Activated CD4-positive, alpha-beta T cell treated with anti-CD3 and anti-CD28 coated beads, Interleukin-2, amount 10 ng/mL, durations not matched to agents 24 days and 14 days (primary cell): Measurements from ENCODE around the gene MAP7D3. TPM values are rescaled to one million over a fixed set of nuclear protein-coding genes. Genes with fewer than 3 reads are reported as not detected.
A peak's percentile ranks its signal among the peaks of the same experiment; 100 is the strongest.

ENCODE experiments used
- DNase-seq: peaks from one replicate; pipeline ENCODE4 v3.0.0; 2022
- H3K27ac Mint-ChIP-seq: one replicate; pipeline ENCODE4 v1.8.0; 2022; ENCODE audit warnings: mild to moderate bottlenecking, mixed read lengths
- H3K27me3 Mint-ChIP-seq: one replicate; pipeline ENCODE4 v1.8.0; 2022; ENCODE audit warnings: mixed read lengths
- H3K36me3 Mint-ChIP-seq: one replicate; pipeline ENCODE4 v1.8.0; 2022; ENCODE audit warnings: low read depth, mild to moderate bottlenecking, mixed read lengths
- H3K4me1 Mint-ChIP-seq: one replicate; pipeline ENCODE4 v1.8.0; 2021; ENCODE audit warnings: mixed read lengths
- H3K4me3 Mint-ChIP-seq: one replicate; pipeline ENCODE4 v1.8.0; 2022; ENCODE audit warnings: mild to moderate bottlenecking, moderate library complexity, mixed read lengths
- H3K9me3 Mint-ChIP-seq: one replicate; pipeline ENCODE4 v1.8.0; 2021; ENCODE audit warnings: mixed read lengths
- intact Hi-C: fragments of 100-400 bp; cut with micrococcal nuclease; formaldehyde crosslinking; loops from one replicate; pipeline ENCODE4 v1.15.1; 2023
- total RNA-seq: library from RNA; stranded (reverse); gene quantifications from 2 replicates; pipeline ENCODE4 v1.2.3, GENCODE V29; 2022

Gene MAP7D3
- total RNA-seq, 1 donor from 2014 or later: 26.7 TPM

DNA sequence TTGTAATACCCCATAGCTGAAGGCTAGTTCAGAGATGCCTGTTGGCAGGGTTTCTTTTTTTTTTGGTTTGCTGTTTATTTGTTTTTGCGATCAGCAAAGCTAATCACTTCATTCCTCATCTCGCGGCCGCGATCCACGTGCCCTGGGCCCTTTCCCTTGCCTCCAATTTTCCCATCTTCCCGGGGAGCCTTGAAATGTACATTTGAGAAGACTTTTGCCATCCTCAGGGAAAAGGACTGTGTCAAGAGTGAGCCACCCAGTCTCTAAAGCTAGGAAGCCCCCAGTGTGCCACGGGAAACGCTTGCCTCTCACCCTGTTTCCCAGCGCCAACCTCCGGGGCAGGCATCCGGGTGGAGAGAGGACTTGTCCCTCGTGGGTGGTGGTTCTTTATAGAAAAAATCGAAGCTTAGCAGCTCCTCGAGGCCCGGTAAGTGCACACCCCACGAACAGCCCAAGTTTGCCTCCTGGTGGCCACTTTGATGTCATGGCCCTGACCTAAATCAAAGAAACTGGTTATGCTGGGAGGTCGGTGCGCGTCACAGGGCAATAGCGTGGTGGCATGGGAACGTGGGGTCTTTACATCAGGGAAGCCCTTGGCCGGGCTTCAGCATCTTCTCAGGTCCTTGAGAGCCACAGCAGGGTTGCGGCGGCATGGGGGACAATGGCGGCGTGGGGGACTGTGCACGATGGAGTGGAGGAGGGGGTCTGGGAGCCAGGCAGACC lies 42.0 kb downstream of the MAP7D3 start:
- intact Hi-C loops: loop anchor here (10.0 kb wide), 1 partner anchor 64 kb away; the partner anchor contains the start of gene FHL1
- H3K27me3 Mint-ChIP-seq: no peaks in the 10 kb centered on the region
- no peak overlapping the region for H3K27ac Mint-ChIP-seq
- peak; percentile 75 for DNase-seq
- H3K4me3 Mint-ChIP-seq: no peak overlapping the region
- peaks cover 8% of the 10 kb centered on the region for H3K36me3 Mint-ChIP-seq
- H3K4me1 Mint-ChIP-seq: peaks cover 8% of the 10 kb centered on the region
- H3K9me3 Mint-ChIP-seq: no peaks in the 10 kb centered on the region

DNA sequence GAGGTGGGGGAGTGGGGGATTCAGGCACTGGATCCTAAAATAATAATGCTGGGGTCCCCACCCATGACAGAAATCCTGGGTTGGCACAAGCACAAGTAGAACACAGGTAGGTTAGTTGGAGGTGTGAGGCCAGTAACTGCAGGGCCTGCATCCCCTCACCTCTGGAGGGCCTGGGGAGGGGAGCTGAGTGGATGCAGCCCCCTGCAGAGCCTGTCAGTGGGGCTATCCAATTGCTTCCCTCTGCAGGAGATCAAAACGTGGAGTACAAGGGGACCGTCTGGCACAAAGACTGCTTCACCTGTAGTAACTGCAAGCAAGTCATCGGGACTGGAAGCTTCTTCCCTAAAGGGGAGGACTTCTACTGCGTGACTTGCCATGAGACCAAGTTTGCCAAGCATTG lies 43.7 kb downstream of the MAP7D3 start:
- Mint-ChIP-seq H3K27ac (no peak overlapping the region), H3K4me1 (peaks cover 18% of the 10 kb centered on the region), H3K9me3 (no peaks in the 10 kb centered on the region), H3K4me3 (no peak overlapping the region), H3K27me3 (no peaks in the 10 kb centered on the region), H3K36me3 (peaks cover 8% of the 10 kb centered on the region)
- intact Hi-C loops: loop anchor here (10.0 kb wide), 1 partner anchor 63 kb away; the partner anchor contains the start of gene FHL1
- DNase-seq: no peak

GRCh38 chrX:136206916-136207315 lies 44.3 kb downstream of the MAP7D3 start:
- intact Hi-C loops: loop anchor here (10.0 kb wide), 1 partner anchor 62 kb away; the partner anchor contains the start of gene FHL1
- no peaks in the 10 kb centered on the region for H3K9me3 Mint-ChIP-seq
- peaks cover 18% of the 10 kb centered on the region for H3K4me1 Mint-ChIP-seq
- H3K36me3 Mint-ChIP-seq: peaks cover 8% of the 10 kb centered on the region
- no peak overlapping the region for H3K27ac Mint-ChIP-seq
- no peak overlapping the region for H3K4me3 Mint-ChIP-seq
- no peak for DNase-seq
- no peaks in the 10 kb centered on the region for H3K27me3 Mint-ChIP-seq

DNA sequence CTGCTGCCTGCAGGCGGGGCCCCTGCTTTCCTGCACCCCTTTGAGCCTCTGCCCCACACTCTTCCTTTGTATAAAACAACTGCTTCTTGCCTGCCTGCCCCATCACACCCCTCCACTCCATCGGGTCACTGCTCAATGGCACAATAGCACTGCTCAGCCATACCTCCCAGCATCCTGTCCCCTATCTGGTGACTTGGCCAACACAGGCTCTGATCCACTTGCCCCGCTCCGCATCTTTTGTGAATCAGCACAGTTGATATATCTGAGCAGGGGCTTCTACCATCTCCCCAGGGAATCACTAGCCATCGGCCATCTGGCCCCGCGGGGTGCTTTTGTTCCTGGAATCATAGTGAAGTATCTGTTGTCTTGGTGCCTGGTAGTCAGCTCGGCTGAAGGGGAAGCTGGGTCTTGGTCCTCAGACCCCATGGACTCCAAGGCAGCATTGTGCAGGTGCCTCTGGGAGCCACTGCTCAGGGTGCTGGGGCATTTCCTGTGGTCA lies 45.3 kb downstream of the MAP7D3 start:
- no peak overlapping the region for H3K27ac Mint-ChIP-seq
- H3K36me3 Mint-ChIP-seq: peaks cover 8% of the 10 kb centered on the region
- H3K4me1 Mint-ChIP-seq: peaks cover 19% of the 10 kb centered on the region
- H3K9me3 Mint-ChIP-seq: no peaks in the 10 kb centered on the region
- intact Hi-C loops: loop anchor here (10.0 kb wide), 1 partner anchor 61 kb away; the partner anchor contains the start of gene FHL1
- H3K4me3 Mint-ChIP-seq: no peak overlapping the region
- DNase-seq: no peak
- H3K27me3 Mint-ChIP-seq: no peaks in the 10 kb centered on the region

DNA sequence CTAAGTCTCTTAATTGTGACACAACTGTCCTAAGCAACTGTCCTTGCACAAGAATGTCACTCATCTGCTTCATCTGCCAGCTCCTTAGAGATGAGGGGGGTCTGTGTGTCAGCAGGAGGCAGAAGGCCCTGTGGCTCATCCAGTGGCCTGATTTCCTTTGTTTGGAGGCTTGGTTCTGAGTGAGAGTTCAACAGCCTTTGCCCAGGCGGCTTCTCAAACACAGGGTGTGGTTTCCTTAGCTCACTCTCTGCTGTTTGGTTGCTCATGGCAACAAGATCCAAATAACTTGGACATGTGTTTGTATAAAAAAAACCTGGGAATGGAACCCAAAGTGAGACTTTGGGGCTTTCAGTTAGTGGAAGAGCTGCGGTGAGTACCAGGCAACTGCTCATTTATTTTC lies 46.6 kb downstream of the MAP7D3 start:
- peaks cover 3% of the 10 kb centered on the region for H3K36me3 Mint-ChIP-seq
- DNase-seq: peak; percentile 78
- H3K4me1 Mint-ChIP-seq: peaks cover 21% of the 10 kb centered on the region
- intact Hi-C loops: loop anchor here (5.0 to 10.0 kb wide), 2 partner anchors 60 to 177 kb away; partner anchors contain the start of gene FHL1
- no peaks in the 10 kb centered on the region for H3K27me3 Mint-ChIP-seq
- no peak overlapping the region for H3K4me3 Mint-ChIP-seq
- no peak overlapping the region for H3K27ac Mint-ChIP-seq
- no peaks in the 10 kb centered on the region for H3K9me3 Mint-ChIP-seq

DNA sequence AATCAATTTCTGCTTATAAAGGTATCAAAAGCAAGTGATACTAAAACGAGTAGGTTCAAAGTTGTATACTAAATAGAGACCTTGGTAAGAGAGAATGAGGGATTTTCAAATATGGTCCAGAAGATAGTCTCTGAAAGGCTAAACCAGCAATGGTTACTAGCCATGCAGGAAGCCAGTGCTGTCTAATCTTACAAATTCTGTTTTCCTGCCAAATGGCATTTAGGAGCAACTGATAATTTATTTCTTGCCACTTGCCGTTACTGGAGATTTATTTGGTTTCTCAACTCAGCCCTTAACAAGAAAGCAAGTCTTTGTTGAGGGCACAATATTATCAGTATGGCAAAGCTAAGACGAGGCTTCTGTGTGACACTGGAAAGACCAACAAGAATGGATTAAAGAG lies 47.2 kb downstream of the MAP7D3 start:
- H3K4me1 Mint-ChIP-seq: peaks cover 21% of the 10 kb centered on the region
- no peak overlapping the region for H3K4me3 Mint-ChIP-seq
- no peak overlapping the region for H3K27ac Mint-ChIP-seq
- no peaks in the 10 kb centered on the region for H3K27me3 Mint-ChIP-seq
- no peak for DNase-seq
- H3K36me3 Mint-ChIP-seq: no peaks in the 10 kb centered on the region
- intact Hi-C loops: loop anchor here (5.0 to 10.0 kb wide), 2 partner anchors 59 to 177 kb away; partner anchors contain the start of gene FHL1
- no peaks in the 10 kb centered on the region for H3K9me3 Mint-ChIP-seq

- H3K27ac Mint-ChIP-seq: no peak overlapping the region
- no peak for DNase-seq
- peaks cover 21% of the 10 kb centered on the region for H3K4me1 Mint-ChIP-seq
- H3K27me3 Mint-ChIP-seq: no peaks in the 10 kb centered on the region
- H3K9me3 Mint-ChIP-seq: no peaks in the 10 kb centered on the region
- H3K4me3 Mint-ChIP-seq: no peak overlapping the region
- H3K36me3 Mint-ChIP-seq: no peaks in the 10 kb centered on the region
- intact Hi-C loops: loop anchor here (5.0 to 10.0 kb wide), 2 partner anchors 59 to 176 kb away; partner anchors contain the start of gene FHL1
Observed at GRCh38 chrX:136203438-136203837, 47.8 kb downstream of the MAP7D3 start.

GRCh38 chrX:136202889-136203288 lies 48.3 kb downstream of the MAP7D3 start:
- Mint-ChIP-seq H3K4me3 (no peak overlapping the region), H3K4me1 (peaks cover 21% of the 10 kb centered on the region), H3K27me3 (no peaks in the 10 kb centered on the region), H3K9me3 (no peaks in the 10 kb centered on the region), H3K36me3 (no peaks in the 10 kb centered on the region), H3K27ac (no peak overlapping the region)
- intact Hi-C loops: loop anchor here (5.0 to 10.0 kb wide), 2 partner anchors 58 to 176 kb away; partner anchors contain the start of gene FHL1
- DNase-seq: no peak

DNA sequence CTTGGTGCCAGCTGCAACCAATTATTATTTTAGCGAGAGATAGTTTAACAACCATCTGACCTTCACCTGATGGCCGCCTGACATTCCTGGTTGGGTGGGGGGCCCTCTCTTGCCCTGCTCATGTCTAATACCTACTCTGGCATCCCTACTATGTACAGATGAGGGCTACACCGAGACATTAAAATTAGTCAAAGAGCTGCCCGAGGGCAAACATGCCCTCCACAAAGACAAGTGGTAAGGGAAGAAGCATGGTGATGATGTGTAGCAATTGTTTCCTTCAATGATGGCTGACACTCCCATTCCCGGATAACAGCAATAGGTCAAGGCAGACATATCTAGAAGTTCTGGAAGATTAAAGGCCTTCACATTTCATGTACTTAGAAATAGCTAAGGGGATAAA lies 49.6 kb downstream of the MAP7D3 start:
- no peak overlapping the region for H3K27ac Mint-ChIP-seq
- peaks cover 24% of the 10 kb centered on the region for H3K4me1 Mint-ChIP-seq
- DNase-seq: no peak
- no peak overlapping the region for H3K4me3 Mint-ChIP-seq
- intact Hi-C loops: loop anchor here (5.0 to 10.0 kb wide), 2 partner anchors 57 to 174 kb away; partner anchors contain the start of gene FHL1
- no peaks in the 10 kb centered on the region for H3K36me3 Mint-ChIP-seq
- no peaks in the 10 kb centered on the region for H3K9me3 Mint-ChIP-seq
- H3K27me3 Mint-ChIP-seq: no peaks in the 10 kb centered on the region

DNA sequence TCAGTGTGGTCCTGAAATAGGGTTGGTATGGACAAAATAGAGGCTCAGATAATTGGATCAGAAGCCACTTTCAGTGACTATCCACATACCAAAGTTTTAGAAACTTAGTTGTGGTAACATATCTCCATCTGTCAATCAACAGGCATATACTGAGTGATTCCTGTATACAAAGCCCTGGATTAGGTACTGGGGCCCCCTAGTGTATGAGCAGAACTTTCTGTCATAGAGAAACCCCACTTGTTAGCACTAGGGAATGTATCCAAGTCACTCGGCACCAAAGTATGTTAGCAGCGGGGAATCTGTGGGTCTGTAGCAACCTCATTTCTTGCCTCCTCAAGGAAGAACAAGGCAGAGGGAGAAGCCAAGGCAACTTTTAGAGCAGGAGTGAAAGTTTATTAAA lies 50.7 kb downstream of the MAP7D3 start:
- intact Hi-C loops: loop anchor here (5.0 to 10.0 kb wide), 2 partner anchors 56 to 173 kb away; partner anchors contain the start of gene FHL1
- Mint-ChIP-seq H3K4me3 (no peak overlapping the region), H3K9me3 (no peaks in the 10 kb centered on the region), H3K27ac (no peak overlapping the region), H3K36me3 (no peaks in the 10 kb centered on the region), H3K27me3 (no peaks in the 10 kb centered on the region), H3K4me1 (peaks cover 30% of the 10 kb centered on the region)
- DNase-seq: peak; percentile 69

DNA sequence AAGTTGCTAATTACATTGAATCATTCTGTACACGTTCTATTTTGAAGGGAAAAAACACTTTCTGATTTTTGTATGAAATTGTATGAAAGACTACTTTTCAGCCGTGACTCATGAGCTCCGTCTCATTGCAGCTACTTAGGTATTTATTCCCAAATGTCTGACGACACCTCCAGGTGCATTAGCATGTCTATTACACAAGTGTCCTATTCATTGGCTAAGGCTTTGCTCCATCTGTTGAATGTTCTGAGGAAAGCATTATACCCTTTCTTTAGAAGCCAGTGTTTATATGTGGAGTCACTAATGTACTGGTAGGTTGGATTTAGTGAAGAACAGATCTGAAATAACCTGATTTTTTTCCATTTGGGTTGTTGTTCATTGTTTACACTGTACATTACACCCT lies 51.8 kb downstream of the MAP7D3 start:
- H3K36me3 Mint-ChIP-seq: no peaks in the 10 kb centered on the region
- no peak overlapping the region for H3K4me3 Mint-ChIP-seq
- peaks cover 24% of the 10 kb centered on the region for H3K4me1 Mint-ChIP-seq
- intact Hi-C loops: no loop called here
- H3K9me3 Mint-ChIP-seq: no peaks in the 10 kb centered on the region
- DNase-seq: no peak
- H3K27me3 Mint-ChIP-seq: no peaks in the 10 kb centered on the region
- H3K27ac Mint-ChIP-seq: no peak overlapping the region

DNA sequence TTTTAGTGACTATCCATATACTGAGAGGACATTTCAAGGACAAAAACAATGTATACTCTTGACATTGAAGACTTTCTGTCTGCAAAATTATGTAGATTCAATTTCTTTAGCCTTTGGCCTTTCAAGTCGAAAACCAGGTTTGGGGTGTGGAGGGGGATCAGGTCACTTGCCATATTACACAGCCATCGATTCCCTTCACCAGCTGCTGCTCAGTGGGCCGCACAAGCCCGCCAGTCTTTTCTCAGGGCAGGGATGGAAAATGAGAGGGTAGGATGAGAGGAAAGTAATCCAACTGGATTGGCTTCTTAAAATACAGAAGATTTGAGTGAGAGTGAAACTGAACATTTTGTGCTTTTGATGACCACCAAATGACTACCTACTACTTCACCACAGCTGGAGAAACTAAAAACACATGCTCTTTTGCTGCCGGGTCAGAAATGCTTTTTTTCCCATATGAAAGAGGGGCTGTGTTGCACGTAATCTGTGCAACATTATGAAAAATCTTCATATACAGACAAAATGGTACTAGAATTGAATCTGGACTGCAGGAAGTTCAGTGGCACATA lies 52.4 kb downstream of the MAP7D3 start:
- H3K27ac Mint-ChIP-seq: no peak overlapping the region
- H3K36me3 Mint-ChIP-seq: no peaks in the 10 kb centered on the region
- no peaks in the 10 kb centered on the region for H3K27me3 Mint-ChIP-seq
- intact Hi-C loops: no loop called here
- DNase-seq: no peak
- H3K9me3 Mint-ChIP-seq: peaks cover 1% of the 10 kb centered on the region
- peaks cover 26% of the 10 kb centered on the region for H3K4me1 Mint-ChIP-seq
- H3K4me3 Mint-ChIP-seq: no peak overlapping the region

DNA sequence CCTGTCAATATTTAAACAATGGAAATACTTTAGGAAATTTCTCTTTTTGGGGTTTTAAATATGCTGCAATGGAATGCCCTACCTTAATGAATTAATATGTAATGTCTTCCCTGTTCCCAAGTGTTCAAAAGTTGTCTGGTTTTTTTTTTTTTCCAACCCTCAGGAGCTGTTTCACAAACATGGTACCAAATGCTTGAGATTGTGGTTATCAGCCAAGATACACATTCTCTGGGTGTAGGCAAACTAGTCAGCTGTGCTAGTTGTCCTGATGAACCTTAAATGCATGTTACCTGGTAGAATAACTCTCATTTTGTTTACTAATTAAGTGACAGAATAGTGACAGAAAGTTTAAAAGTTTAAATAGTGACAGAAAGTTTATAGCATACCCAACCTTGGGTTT lies 53.2 kb downstream of the MAP7D3 start:
- H3K27me3 Mint-ChIP-seq: no peaks in the 10 kb centered on the region
- intact Hi-C loops: no loop called here
- peaks cover 3% of the 10 kb centered on the region for H3K36me3 Mint-ChIP-seq
- DNase-seq: no peak
- peaks cover 5% of the 10 kb centered on the region for H3K9me3 Mint-ChIP-seq
- H3K4me1 Mint-ChIP-seq: peaks cover 28% of the 10 kb centered on the region
- no peak overlapping the region for H3K4me3 Mint-ChIP-seq
- H3K27ac Mint-ChIP-seq: no peak overlapping the region

DNA sequence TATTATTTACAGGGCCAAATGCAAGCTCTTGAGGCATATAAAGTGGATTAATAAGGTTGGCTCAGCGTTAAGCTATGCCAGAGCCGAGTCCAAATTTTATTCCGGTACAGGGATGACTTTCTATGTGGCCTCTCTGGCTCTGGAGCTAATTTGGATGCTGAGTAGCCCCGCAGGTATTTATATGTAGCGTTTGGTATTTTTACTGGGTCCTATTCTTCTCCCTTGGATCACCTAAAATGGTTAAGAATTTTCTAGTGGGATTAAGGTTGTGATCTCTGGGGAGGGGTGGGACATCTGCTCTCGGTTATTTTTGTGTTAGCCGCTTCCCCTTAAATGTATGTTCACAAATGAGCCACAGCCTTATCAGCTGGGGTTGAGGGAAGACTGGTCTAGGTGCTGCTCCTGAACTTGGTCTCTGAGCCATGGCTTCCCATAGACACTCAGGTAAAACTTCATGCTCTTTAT lies 54.5 kb downstream of the MAP7D3 start:
- H3K9me3 Mint-ChIP-seq: peaks cover 5% of the 10 kb centered on the region
- H3K4me1 Mint-ChIP-seq: peaks cover 35% of the 10 kb centered on the region
- peaks cover 3% of the 10 kb centered on the region for H3K36me3 Mint-ChIP-seq
- DNase-seq: no peak
- no peaks in the 10 kb centered on the region for H3K27me3 Mint-ChIP-seq
- H3K27ac Mint-ChIP-seq: no peak overlapping the region
- intact Hi-C loops: no loop called here
- no peak overlapping the region for H3K4me3 Mint-ChIP-seq
